Fibroblast of lung (primary cell): ENCODE data around the gene ABR.
"Not testable (repeated sequence)": the region's sequence is repeated elsewhere in the genome, so short reads cannot be mapped to it uniquely, and the experiment has no call there.

Experiments used
- EZH2 ChIP-seq: IDR thresholded peaks from 2 replicates; pipeline ENCODE4 v1.5.1; 2012; ENCODE audit warnings: low read length, control low read depth, mild to moderate bottlenecking; ENCODE audit errors: missing control alignments
- TF ChIP-seq, protein P1 (sequence below), 2 donors: IDR thresholded peaks in 1 of 2; conservative IDR thresholded peaks in 1 of 2; 1 replicate in 1 of 2; 2 replicates in 1 of 2; pipeline ENCODE4 v1.5.1; 2011 to 2012; ENCODE audit warnings: low read length in 2 of 2, control low read depth in 1 of 2, inconsistent platforms in 1 of 2, low read depth in 1 of 2, mild to moderate bottlenecking in 1 of 2

DNA sequence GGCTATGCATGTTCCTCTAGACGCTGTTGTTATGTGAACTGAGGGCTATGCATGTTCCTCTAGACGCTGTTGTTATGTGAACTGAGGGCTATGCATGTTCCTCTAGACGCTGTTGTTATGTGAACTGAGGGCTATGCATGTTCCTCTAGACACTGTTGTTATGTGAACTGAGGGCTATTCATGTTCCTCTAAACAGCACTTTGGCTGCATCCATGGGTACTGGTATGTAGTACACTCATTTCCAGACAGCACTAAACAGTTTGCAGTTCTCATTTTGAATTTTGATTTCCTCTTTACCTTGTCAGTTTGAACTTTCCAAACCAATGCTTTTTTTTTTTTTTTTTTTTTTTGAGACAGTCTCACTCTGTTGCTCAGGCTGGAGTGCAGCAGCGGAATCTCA, 114.4 kb downstream of the ABR start:
- TF ChIP-seq, protein P1, sequence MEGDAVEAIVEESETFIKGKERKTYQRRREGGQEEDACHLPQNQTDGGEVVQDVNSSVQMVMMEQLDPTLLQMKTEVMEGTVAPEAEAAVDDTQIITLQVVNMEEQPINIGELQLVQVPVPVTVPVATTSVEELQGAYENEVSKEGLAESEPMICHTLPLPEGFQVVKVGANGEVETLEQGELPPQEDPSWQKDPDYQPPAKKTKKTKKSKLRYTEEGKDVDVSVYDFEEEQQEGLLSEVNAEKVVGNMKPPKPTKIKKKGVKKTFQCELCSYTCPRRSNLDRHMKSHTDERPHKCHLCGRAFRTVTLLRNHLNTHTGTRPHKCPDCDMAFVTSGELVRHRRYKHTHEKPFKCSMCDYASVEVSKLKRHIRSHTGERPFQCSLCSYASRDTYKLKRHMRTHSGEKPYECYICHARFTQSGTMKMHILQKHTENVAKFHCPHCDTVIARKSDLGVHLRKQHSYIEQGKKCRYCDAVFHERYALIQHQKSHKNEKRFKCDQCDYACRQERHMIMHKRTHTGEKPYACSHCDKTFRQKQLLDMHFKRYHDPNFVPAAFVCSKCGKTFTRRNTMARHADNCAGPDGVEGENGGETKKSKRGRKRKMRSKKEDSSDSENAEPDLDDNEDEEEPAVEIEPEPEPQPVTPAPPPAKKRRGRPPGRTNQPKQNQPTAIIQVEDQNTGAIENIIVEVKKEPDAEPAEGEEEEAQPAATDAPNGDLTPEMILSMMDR (conservative IDR thresholded peaks at IDR 0.05 in 1 of 2, IDR thresholded peaks at IDR 0.05 in 1 of 2; ENCODE audit: low read depth in 1 of 2, low read length in 2 of 2) = not testable (repeated sequence)
- TF ChIP-seq EZH2 = not testable (repeated sequence)
